HG03135 (cell line): ENCODE measurements around the gene PCDHGC5.
A peak's percentile ranks its signal among the peaks of the same experiment; 100 is the strongest.

Experiments
- ATAC-seq: cut with Tn5 transposase; IDR thresholded peaks from one replicate; pipeline ENCODE4 v1.9.1; 2021; ENCODE audit warnings: mild to moderate bottlenecking, moderate library complexity; ENCODE audit not compliant: unreplicated experiment

Gene PCDHGC5

GRCh38 chr5:141512390-141512910 lies 23.6 kb downstream of the PCDHGC5 start:
- ATAC-seq: no peak

- ATAC-seq: no peak
Measured at GRCh38 chr5:141512911-141513626, 24.2 kb downstream of the PCDHGC5 start.

GRCh38 chr5:141513627-141514329 lies 24.9 kb downstream of the PCDHGC5 start:
- ATAC-seq: no peak

GRCh38 chr5:141514330-141515133 lies 25.7 kb downstream of the PCDHGC5 start:
- ATAC-seq: no peak

GRCh38 chr5:141515141-141515540 lies 26.3 kb downstream of the PCDHGC5 start:
- ATAC-seq: no peak

- ATAC-seq: no peak
Measured at GRCh38 chr5:141515946-141516671, 27.2 kb downstream of the PCDHGC5 start.

GRCh38 chr5:141516672-141517025 lies 27.8 kb downstream of the PCDHGC5 start:
- ATAC-seq: no peak

- ATAC-seq: no peak
Measured at GRCh38 chr5:141517312-141517711, 28.4 kb downstream of the PCDHGC5 start.

GRCh38 chr5:141517880-141518617 lies 29.2 kb downstream of the PCDHGC5 start:
- no peak for ATAC-seq

- ATAC-seq: no peak
Measured at GRCh38 chr5:141518618-141519015, 29.7 kb downstream of the PCDHGC5 start.

GRCh38 chr5:141519605-141520565 lies 31.0 kb downstream of the PCDHGC5 start:
- ATAC-seq: no peak

GRCh38 chr5:141521244-141521781 lies 32.4 kb downstream of the PCDHGC5 start:
- no peak for ATAC-seq

- no peak for ATAC-seq
Measured at GRCh38 chr5:141522301-141522700, 33.4 kb downstream of the PCDHGC5 start.

- no peak for ATAC-seq
Measured at GRCh38 chr5:141523991-141524390, 35.1 kb downstream of the PCDHGC5 start.

GRCh38 chr5:141524604-141525597 lies 36.0 kb downstream of the PCDHGC5 start:
- ATAC-seq: peak; percentile 66

GRCh38 chr5:141525653-141526052 lies 36.8 kb downstream of the PCDHGC5 start:
- no peak for ATAC-seq

GRCh38 chr5:141527426-141527825 lies 38.5 kb downstream of the PCDHGC5 start:
- ATAC-seq: no peak
